SK-N-SH treated with all-trans-retinoic acid at 6 μM for 48 hours (cell line): ENCODE results near the gene ZNF778.

Source experiments
- CREB5 ChIP-seq: fragments of 250-450 bp; sonication (Bioruptor Pico); IDR thresholded peaks from 2 replicates; pipeline ENCODE4 v1.5.1; 2020; ENCODE audit warnings: low read depth, mild to moderate bottlenecking, moderate library complexity
- CSDC2 ChIP-seq: fragments of 250-450 bp; sonication (Bioruptor Pico); IDR thresholded peaks from 2 replicates; pipeline ENCODE4 v1.5.0; 2020; ENCODE audit warnings: mild to moderate bottlenecking, moderate library complexity
- GLIS3 ChIP-seq: fragments of 250-450 bp; sonication (Bioruptor Pico); IDR thresholded peaks from 2 replicates; pipeline ENCODE4 v1.5.0; 2020; ENCODE audit warnings: mild to moderate bottlenecking, moderate library complexity
- ISL1 ChIP-seq: fragments of 250-450 bp; sonication (Bioruptor Pico); IDR thresholded peaks from 2 replicates; pipeline ENCODE4 v2.1.2; 2022; ENCODE audit warnings: mild to moderate bottlenecking, moderate library complexity
- OSR1 ChIP-seq: fragments of 250-450 bp; sonication (Bioruptor Pico); IDR thresholded peaks from 2 replicates; pipeline ENCODE4 v1.8.0; 2022; ENCODE audit warnings: moderate library complexity, mild to moderate bottlenecking, inconsistent platforms
- POU6F1 ChIP-seq: fragments of 250-450 bp; sonication (Bioruptor Pico); IDR thresholded peaks from 2 replicates; pipeline ENCODE4 v1.8.0; 2021; ENCODE audit warnings: low read depth, mild to moderate bottlenecking, moderate library complexity, borderline replicate concordance
- TCF4 ChIP-seq: fragments of 250-450 bp; sonication (Bioruptor Pico); IDR thresholded peaks from 2 replicates; pipeline ENCODE4 v1.8.0; 2021; ENCODE audit warnings: mild to moderate bottlenecking, moderate library complexity, borderline replicate concordance
- ZNF565 ChIP-seq: fragments of 450-650 bp; formaldehyde crosslinking; conservative IDR thresholded peaks from 2 replicates; pipeline ENCODE4 v1.5.0; 2020; ENCODE audit warnings: low read depth, mild to moderate bottlenecking, moderate library complexity

GRCh38 chr16:89221604-89222003 lies 4.1 kb downstream of the ZNF778 start:
- TF ChIP-seq TCF4 (CRISPR knock-in tag) = no peak
- no peak for TF ChIP-seq POU6F1 (CRISPR knock-in tag)
- TF ChIP-seq OSR1 (CRISPR knock-in tag) = no peak
- no peak for TF ChIP-seq CSDC2 (CRISPR knock-in tag)
- no peak for TF ChIP-seq CREB5
- TF ChIP-seq ISL1 = no peak
- no peak for TF ChIP-seq GLIS3 (CRISPR knock-in tag)
- TF ChIP-seq ZNF565 (CRISPR knock-in tag) = no peak
